HCT116 (cell line): ENCODE measurements around the gene CA10. TPM values are rescaled to one million over a fixed set of nuclear protein-coding genes. Genes with fewer than 3 reads are reported as not detected.

Experiments
- ATAC-seq: fragments of 200-7000 bp; cut with Tn5 transposase; 2 replicates; pipeline ENCODE4 v1.9.1; 2020; ENCODE audit warnings: mild to moderate bottlenecking, moderate library complexity
- BruUV-seq: library from RNA; stranded (reverse); fragments of 400-500 nt; replicated peaks from 2 replicates; lab custom pipeline; 2021; lab: Mats Ljungman, UMichigan
- CTCF ChIA-PET: fragments of 300-600 bp; sonication (Branson Sonifier 250); formaldehyde crosslinking; loops from one replicate; lab custom pipeline; 2021; ENCODE audit warnings: antibody characterized with exemption; lab: Charles Lee
- POLR2A ChIA-PET: fragments of 300-600, 350-600 bp; sonication (Branson Sonifier 250); formaldehyde crosslinking; loops from one replicate; lab custom pipeline; 2021; ENCODE audit warnings: antibody characterized with exemption; lab: Charles Lee
- RAD21 ChIA-PET, 2 experiments: fragments of 300-600 bp; sonication (Branson Sonifier 250); formaldehyde crosslinking; loops; one replicate each; lab custom pipeline; 2023; ENCODE audit warnings: low total read pairs in 2 of 2; ENCODE audit not compliant: uncharacterized antibody in 2 of 2, unreplicated experiment in 2 of 2, low non-redundant PET in 1 of 2; lab: Charles Lee
- DNase-seq: peaks from one replicate; pipeline ENCODE4 v3.0.0-alpha.2; 2010; ENCODE audit warnings: low read depth, low spot score
- H2AFZ ChIP-seq: fragments of 200-600 bp; shearing (Covaris generic), sonication (generic); 2 replicates; pipeline ENCODE4 v1.6.1; 2017; ENCODE audit warnings: low read depth, mixed run types, mixed read lengths, antibody characterized with exemption, low read length; ENCODE audit not compliant: poor library complexity, severe bottlenecking
- H3K27ac ChIP-seq: 2 replicates; pipeline ENCODE4 v1.5.1; 2012; ENCODE audit warnings: low read depth, low read length
- H3K27me3 ChIP-seq: fragments of 200-600 bp; sonication (generic); 2 replicates; pipeline ENCODE4 v1.6.1; 2016; ENCODE audit warnings: mixed run types, low read length, mixed read lengths; ENCODE audit not compliant: insufficient read depth
- H3K36me3 ChIP-seq, 2 experiments: fragments of 200-500 bp in 1 of 2; fragments of 200-600 bp in 1 of 2; sonication (Bioruptor generic) in 1 of 2; sonication (generic) in 1 of 2; 2 replicates each; pipeline versions ENCODE4 v1.5.1 to v1.6.1; 2014 to 2016; ENCODE audit warnings: low read length in 2 of 2, inconsistent platforms in 1 of 2, mixed read lengths in 1 of 2, mixed run types in 1 of 2; ENCODE audit not compliant: insufficient read depth in 2 of 2, control insufficient read depth in 1 of 2
- H3K4me1 ChIP-seq, 2 experiments: fragments of 200-600 bp in 1 of 2; sonication (generic) in 1 of 2; 2 replicates each; pipeline versions ENCODE4 v1.5.1 to v1.6.1; 2012 to 2017; ENCODE audit warnings: low read length in 2 of 2, inconsistent platforms in 1 of 2, mild to moderate bottlenecking in 1 of 2, mixed read lengths in 1 of 2, mixed run types in 1 of 2, moderate library complexity in 1 of 2; ENCODE audit not compliant: insufficient read depth in 2 of 2, control insufficient read depth in 1 of 2
- H3K4me2 ChIP-seq: fragments of 200-600 bp; sonication (generic); 2 replicates; pipeline ENCODE4 v1.6.1; 2017; ENCODE audit warnings: mixed run types, low read length, mixed read lengths
- H3K4me3 ChIP-seq, 2 experiments: fragments of 200-600 bp in 1 of 2; sonication (generic) in 1 of 2; replicated peaks in 1 of 2; 2 replicates each; pipeline ENCODE4 v1.5.1; 2011 to 2016; ENCODE audit warnings: low read length in 2 of 2, control low read depth in 1 of 2, low read depth in 1 of 2, mild to moderate bottlenecking in 1 of 2, mixed read lengths in 1 of 2, mixed run types in 1 of 2
- H3K79me2 ChIP-seq: fragments of 200-600 bp; sonication (generic); 2 replicates; pipeline ENCODE4 v1.6.1; 2017; ENCODE audit warnings: mild to moderate bottlenecking, mixed run types, low read length, moderate library complexity, mixed read lengths; ENCODE audit not compliant: insufficient read depth
- H3K9ac ChIP-seq: fragments of 200-600 bp; sonication (generic); 2 replicates; pipeline ENCODE4 v1.6.1; 2016; ENCODE audit warnings: low read length, mixed read lengths
- H3K9me2 ChIP-seq: fragments of 200-600 bp; sonication (generic), shearing (Covaris generic); 2 replicates; pipeline ENCODE4 v1.6.1; 2017; ENCODE audit warnings: mixed run types, mild to moderate bottlenecking, moderate library complexity; ENCODE audit not compliant: insufficient read depth
- H3K9me3 ChIP-seq, 2 experiments: fragments of 200-500 bp in 1 of 2; fragments of 200-600 bp in 1 of 2; sonication (Bioruptor generic) in 1 of 2; sonication (generic) in 1 of 2; 2 replicates each; pipeline ENCODE4 v1.6.1; 2014 to 2017; ENCODE audit warnings: low read length in 2 of 2, mixed read lengths in 2 of 2, inconsistent platforms in 1 of 2, low read depth in 1 of 2, mild to moderate bottlenecking in 1 of 2, mixed run types in 1 of 2, moderate library complexity in 1 of 2; ENCODE audit not compliant: control insufficient read depth in 1 of 2, insufficient read depth in 1 of 2
- H4K20me1 ChIP-seq: fragments of 200-600 bp; sonication (generic), shearing (Covaris generic); 2 replicates; pipeline ENCODE4 v1.6.1; 2017; ENCODE audit warnings: mixed run types, mild to moderate bottlenecking, moderate library complexity; ENCODE audit not compliant: insufficient read depth
- ATF3 ChIP-seq: IDR thresholded peaks from 2 replicates; pipeline ENCODE4 v1.6.1; 2012
- CBX3 ChIP-seq: IDR thresholded peaks from 2 replicates; pipeline ENCODE4 v1.6.1; 2012; ENCODE audit warnings: low read depth
- CEBPB ChIP-seq: IDR thresholded peaks from 2 replicates; pipeline ENCODE4 v1.6.1; 2012; ENCODE audit warnings: low read depth
- ELF1 ChIP-seq: IDR thresholded peaks from 2 replicates; pipeline ENCODE4 v1.6.1; 2012; ENCODE audit warnings: low read depth, borderline replicate concordance
- EZH2 ChIP-seq: fragments of 200-600 bp; sonication (generic); IDR thresholded peaks from 2 replicates; pipeline ENCODE4 v1.6.1; 2017; ENCODE audit warnings: antibody characterized with exemption, mixed run types
- EZH2phosphoT487 ChIP-seq: fragments of 200-600 bp; IDR thresholded peaks from 2 replicates; pipeline ENCODE4 v1.6.1; 2018; ENCODE audit warnings: antibody characterized with exemption, borderline replicate concordance
- JUND ChIP-seq: IDR thresholded peaks from 2 replicates; pipeline ENCODE4 v1.6.1; 2012
- MAX ChIP-seq: IDR thresholded peaks from 2 replicates; pipeline ENCODE4 v1.6.1; 2012
- POLR2AphosphoS5 ChIP-seq: IDR thresholded peaks from 2 replicates; pipeline ENCODE4 v1.6.1; 2011; ENCODE audit warnings: mild to moderate bottlenecking, low read depth, low read length, moderate library complexity
- REST ChIP-seq: IDR thresholded peaks from 2 replicates; pipeline ENCODE4 v1.6.1; 2012; ENCODE audit warnings: low read depth
- SIN3A ChIP-seq: IDR thresholded peaks from 2 replicates; pipeline ENCODE4 v1.6.1; 2012; ENCODE audit warnings: low read depth
- SP1 ChIP-seq: IDR thresholded peaks from 2 replicates; pipeline ENCODE4 v1.6.1; 2012; ENCODE audit warnings: low read depth
- SRF ChIP-seq: IDR thresholded peaks from 2 replicates; pipeline ENCODE4 v1.6.1; 2012; ENCODE audit warnings: low read depth
- YY1 ChIP-seq: IDR thresholded peaks from 2 replicates; pipeline ENCODE4 v1.6.1; 2011; ENCODE audit warnings: low read length, low read depth, moderate library complexity, mild to moderate bottlenecking; ENCODE audit not compliant: insufficient replicate concordance; ENCODE audit errors: extremely low read depth
- ZBTB33 ChIP-seq: IDR thresholded peaks from 2 replicates; pipeline ENCODE4 v1.6.1; 2011; ENCODE audit warnings: mild to moderate bottlenecking, low read length, moderate library complexity; ENCODE audit not compliant: insufficient replicate concordance; ENCODE audit errors: extremely low read depth
- ZFX ChIP-seq: fragments of 450-650 bp; IDR thresholded peaks from 2 replicates; pipeline ENCODE4 v1.6.1; 2017
- ZNF274 ChIP-seq: fragments of 200-500 bp; sonication (Bioruptor generic); IDR thresholded peaks from 2 replicates; pipeline ENCODE4 v1.6.1; 2014; ENCODE audit warnings: mild to moderate bottlenecking, low read depth, low read length, inconsistent platforms
- intact Hi-C: fragments of 100-400 bp; cut with micrococcal nuclease; formaldehyde crosslinking; loops from 2 replicates; pipeline ENCODE4 v1.10.0; 2022
- total RNA-seq: library from RNA; stranded (reverse); gene quantifications from one replicate; pipeline ENCODE4 v1.2.1, GENCODE V29; 2021; ENCODE audit not compliant: unreplicated experiment

The CA10 gene
- total RNA-seq, 1 experiment from 2014 or later, result not detected

- no peak for TF ChIP-seq ZNF274
Observed at GRCh38 chr17:52157603-52158449, 688 bp downstream of the CA10 start (continued).

- no peaks in the 10 kb centered on the region for H3K36me3 ChIP-seq
- ATAC-seq (no peak), DNase-seq (no peak)
- H3K79me2 ChIP-seq, result no peaks in the 10 kb centered on the region
- no peak overlapping the region for H3K4me2 ChIP-seq
- no peaks in the 10 kb centered on the region for H3K4me1 ChIP-seq
- H4K20me1 ChIP-seq, result no peaks in the 10 kb centered on the region
- TF ChIP-seq EZH2phosphoT487 (no peak), ZNF274 (no peak), POLR2AphosphoS5 (no peak), ELF1 (no peak), YY1 (no peak), REST (no peak), SIN3A (no peak), ATF3 (no peak), ZBTB33 (no peak), MAX (no peak), SRF (no peak), SP1 (no peak), CEBPB (no peak), CBX3 (no peak), EZH2 (no peak), JUND (no peak), ZFX (no peak)
- H3K9me3 ChIP-seq, result peaks cover 40 to 43% of the 10 kb centered on the region in 2 experiments; a peak in 2 of 4 replicates
- POLR2A ChIA-PET, result no interaction called here
- H3K4me3 ChIP-seq, result no peak overlapping the region
- no peak overlapping the region for H3K27ac ChIP-seq
- RAD21 ChIA-PET, result no interaction called here
- CTCF ChIA-PET, result no interaction called here
- H3K9me2 ChIP-seq, result no peaks in the 10 kb centered on the region
- H2AFZ ChIP-seq, result no peak overlapping the region
- H3K9ac ChIP-seq, result no peak overlapping the region
- no peaks in the 10 kb centered on the region for H3K27me3 ChIP-seq
- BruUV-seq, result no TSS peak
- intact Hi-C loops, result no loop called here
Observed at GRCh38 chr17:52156576-52157570, 1.6 kb downstream of the CA10 start.
